Activated B cell treated with CpG ODN at 0.5 μM for 24 hours (primary cell): ENCODE measurements around the gene SPRYD4. TPM values are rescaled to one million over a fixed set of nuclear protein-coding genes. Genes with fewer than 3 reads are reported as not detected.
"Not testable (repeated sequence)": the region's sequence is repeated elsewhere in the genome, so short reads cannot be mapped to it uniquely, and the experiment has no call there.

Experiments used
- ATAC-seq: fragments of 200-7000 bp; cut with Tn5 transposase; one replicate; pipeline ENCODE4 v1.10.0; 2021; ENCODE audit warnings: low read depth, mild to moderate bottlenecking, moderate library complexity
- CTCF ChIA-PET: fragments of 350-600 bp; sonication (Branson Sonifier 250); formaldehyde crosslinking; loops from one replicate; lab custom pipeline; 2021; ENCODE audit warnings: antibody characterized with exemption; lab: Charles Lee
- POLR2A ChIA-PET: fragments of 350-600 bp; sonication (Branson Sonifier 250); formaldehyde crosslinking; loops from one replicate; lab custom pipeline; 2021; ENCODE audit warnings: antibody characterized with exemption; lab: Charles Lee
- DNase-seq: peaks from one replicate; pipeline ENCODE4 v3.0.0; 2022
- H3K27ac Mint-ChIP-seq: one replicate; pipeline ENCODE4 v1.8.0; 2020; ENCODE audit warnings: mixed read lengths
- H3K27me3 Mint-ChIP-seq: one replicate; pipeline ENCODE4 v1.8.0; 2021; ENCODE audit warnings: mixed read lengths
- H3K36me3 Mint-ChIP-seq: one replicate; pipeline ENCODE4 v1.8.0; 2021; ENCODE audit warnings: low read depth, mixed read lengths
- H3K4me1 Mint-ChIP-seq: one replicate; pipeline ENCODE4 v1.8.0; 2021; ENCODE audit warnings: mixed read lengths
- H3K4me3 Mint-ChIP-seq: one replicate; pipeline ENCODE4 v1.8.0; 2020; ENCODE audit warnings: mild to moderate bottlenecking, mixed read lengths
- H3K9me3 Mint-ChIP-seq: one replicate; pipeline ENCODE4 v1.8.0; 2020; ENCODE audit warnings: mixed read lengths
- intact Hi-C: fragments of 100-400 bp; cut with micrococcal nuclease; formaldehyde crosslinking; loops from one replicate; pipeline ENCODE4 v1.15.1; 2024
- total RNA-seq: library from RNA; stranded (reverse); gene quantifications from 2 replicates; pipeline ENCODE4 v1.2.3, GENCODE V29; 2022
- TF ChIP-seq, protein P1 (sequence below): fragments of 200-600 bp; IDR thresholded peaks from one replicate; pipeline ENCODE4 v1.8.0; 2022; ENCODE audit warnings: antibody characterized with exemption, mild to moderate bottlenecking

Gene SPRYD4
- total RNA-seq, 1 donor from 2014 or later: 7.5 TPM

DNA sequence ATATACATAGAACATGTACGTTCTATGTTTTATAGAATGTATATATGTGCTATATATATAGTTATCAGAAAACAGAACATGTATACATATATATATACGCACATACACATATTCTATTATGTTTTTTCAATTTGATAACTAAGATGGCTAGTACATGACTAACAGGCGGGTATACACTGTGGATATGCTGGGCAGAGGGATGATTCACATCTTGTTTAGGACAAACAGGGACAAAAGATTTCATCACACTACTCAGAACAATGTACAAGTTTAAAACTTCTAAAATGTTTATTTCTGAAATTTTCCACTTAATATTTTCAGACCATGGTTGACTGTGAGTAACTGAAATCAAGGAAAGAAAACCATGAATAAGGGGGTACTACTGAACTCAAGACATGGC is 36.5 kb upstream of the SPRYD4 start:
- ChIA-PET CTCF (no interaction called here), POLR2A (interaction anchor here (0.7 kb wide), 1 partner anchor 15 kb away, joined by 7 read pairs; no protein-coding TSS in a partner anchor)
- DNase-seq (no peak), ATAC-seq (no peak)
- no peak overlapping the region for H3K27ac Mint-ChIP-seq
- H3K4me1 Mint-ChIP-seq: no peaks in the 10 kb centered on the region
- no peaks in the 10 kb centered on the region for H3K27me3 Mint-ChIP-seq
- intact Hi-C loops: no loop called here
- H3K36me3 Mint-ChIP-seq: peaks cover 61% of the 10 kb centered on the region
- TF ChIP-seq, protein P1, sequence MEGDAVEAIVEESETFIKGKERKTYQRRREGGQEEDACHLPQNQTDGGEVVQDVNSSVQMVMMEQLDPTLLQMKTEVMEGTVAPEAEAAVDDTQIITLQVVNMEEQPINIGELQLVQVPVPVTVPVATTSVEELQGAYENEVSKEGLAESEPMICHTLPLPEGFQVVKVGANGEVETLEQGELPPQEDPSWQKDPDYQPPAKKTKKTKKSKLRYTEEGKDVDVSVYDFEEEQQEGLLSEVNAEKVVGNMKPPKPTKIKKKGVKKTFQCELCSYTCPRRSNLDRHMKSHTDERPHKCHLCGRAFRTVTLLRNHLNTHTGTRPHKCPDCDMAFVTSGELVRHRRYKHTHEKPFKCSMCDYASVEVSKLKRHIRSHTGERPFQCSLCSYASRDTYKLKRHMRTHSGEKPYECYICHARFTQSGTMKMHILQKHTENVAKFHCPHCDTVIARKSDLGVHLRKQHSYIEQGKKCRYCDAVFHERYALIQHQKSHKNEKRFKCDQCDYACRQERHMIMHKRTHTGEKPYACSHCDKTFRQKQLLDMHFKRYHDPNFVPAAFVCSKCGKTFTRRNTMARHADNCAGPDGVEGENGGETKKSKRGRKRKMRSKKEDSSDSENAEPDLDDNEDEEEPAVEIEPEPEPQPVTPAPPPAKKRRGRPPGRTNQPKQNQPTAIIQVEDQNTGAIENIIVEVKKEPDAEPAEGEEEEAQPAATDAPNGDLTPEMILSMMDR: no peak
- H3K4me3 Mint-ChIP-seq: no peak overlapping the region
- no peaks in the 10 kb centered on the region for H3K9me3 Mint-ChIP-seq

DNA sequence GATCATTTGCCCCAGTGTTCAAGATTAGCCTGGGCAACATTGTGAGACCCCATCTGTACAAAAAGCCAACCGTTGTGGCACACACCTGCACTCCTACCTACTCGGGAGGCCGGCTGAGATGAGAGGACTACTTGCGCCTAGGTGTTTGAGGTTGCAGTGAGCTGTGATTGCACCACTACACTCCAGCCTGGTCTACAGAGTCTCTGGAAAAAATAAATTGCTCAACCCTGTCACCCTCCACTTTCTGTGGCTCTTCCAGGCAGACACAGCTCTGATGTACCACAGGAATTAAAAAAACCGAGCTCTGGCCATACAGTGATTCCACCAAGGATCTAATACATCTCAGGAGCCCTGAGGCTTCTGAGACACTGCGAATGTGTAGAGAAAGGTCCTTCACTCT is 33.5 kb upstream of the SPRYD4 start:
- no peak overlapping the region for H3K27ac Mint-ChIP-seq
- TF ChIP-seq, protein P1: no peak
- intact Hi-C loops: no loop called here
- ChIA-PET POLR2A (no interaction called here), CTCF (no interaction called here)
- H3K4me1 Mint-ChIP-seq: no peaks in the 10 kb centered on the region
- no peak overlapping the region for H3K4me3 Mint-ChIP-seq
- ATAC-seq (no peak), DNase-seq (no peak)
- peaks cover 42% of the 10 kb centered on the region for H3K36me3 Mint-ChIP-seq
- H3K27me3 Mint-ChIP-seq: no peaks in the 10 kb centered on the region
- no peaks in the 10 kb centered on the region for H3K9me3 Mint-ChIP-seq

DNA sequence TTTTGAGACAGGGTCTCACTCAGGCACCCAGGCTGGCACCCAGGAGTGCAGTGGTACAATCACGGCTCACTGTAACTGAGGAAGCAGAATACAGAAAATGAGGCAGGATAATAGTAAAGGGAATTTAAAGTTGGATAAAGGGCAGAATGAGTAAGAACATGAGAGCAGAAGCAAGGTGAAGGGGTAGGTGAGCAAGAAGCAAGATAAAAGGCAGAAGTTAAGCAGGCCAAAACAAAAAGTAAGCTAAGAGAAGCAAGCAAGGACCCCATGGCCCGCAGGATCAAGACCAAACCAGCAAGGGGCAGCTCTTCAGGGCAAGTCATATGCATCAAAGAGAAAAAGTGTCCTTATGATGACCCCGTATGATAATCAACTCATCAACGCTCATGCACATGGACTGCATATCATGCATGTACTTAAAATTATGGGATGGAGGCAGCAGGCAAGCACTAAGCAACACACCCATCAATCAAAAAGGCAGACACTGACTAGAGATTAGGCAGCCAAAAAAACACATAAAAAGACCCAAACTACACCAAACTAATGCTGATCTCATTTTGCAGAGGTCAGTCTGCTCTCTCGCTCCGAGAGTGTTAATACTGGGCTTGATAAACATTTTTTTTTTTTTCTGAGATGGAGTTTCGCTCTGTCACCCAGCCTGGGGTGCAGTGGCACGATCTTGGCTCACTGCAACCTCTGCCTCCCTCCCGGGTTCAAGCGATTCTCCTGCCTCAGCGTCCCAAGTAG is 30.8 kb upstream of the SPRYD4 start:
- POLR2A ChIA-PET: interaction anchor here (1.1 kb wide), 1 partner anchor 12 kb away, joined by 3 read pairs; the partner anchor contains the start of gene TIMELESS
- H3K36me3 Mint-ChIP-seq: peaks cover 22% of the 10 kb centered on the region
- TF ChIP-seq, protein P1: no peak
- no peaks in the 10 kb centered on the region for H3K9me3 Mint-ChIP-seq
- no peak for DNase-seq
- H3K27ac Mint-ChIP-seq: no peak overlapping the region
- intact Hi-C loops: no loop called here
- no peak overlapping the region for H3K4me3 Mint-ChIP-seq
- peaks cover 3% of the 10 kb centered on the region for H3K4me1 Mint-ChIP-seq
- ATAC-seq: no peak
- CTCF ChIA-PET: no interaction called here
- H3K27me3 Mint-ChIP-seq: no peaks in the 10 kb centered on the region

DNA sequence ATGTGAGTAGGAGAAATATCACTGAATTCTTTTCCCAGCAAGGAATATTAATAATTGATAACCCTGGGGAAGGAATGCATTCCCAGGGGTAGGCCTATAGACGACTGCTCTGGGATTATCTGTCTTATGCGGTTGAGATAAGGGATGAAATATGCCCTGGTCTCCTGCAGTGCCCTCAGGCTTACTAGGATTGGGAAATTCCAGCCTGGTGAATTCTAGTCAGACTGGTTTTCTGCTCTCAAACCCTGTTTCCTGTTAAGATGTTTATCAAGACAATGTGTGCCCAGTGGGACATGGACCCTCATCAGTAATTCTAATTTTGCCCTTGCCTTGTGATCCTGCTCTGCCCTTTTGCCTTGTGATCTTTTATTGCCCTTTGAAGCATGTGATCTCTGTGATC is 25.2 kb upstream of the SPRYD4 start:
- H3K4me3 Mint-ChIP-seq, H3K27ac Mint-ChIP-seq, CTCF ChIA-PET, H3K27me3 Mint-ChIP-seq, intact Hi-C loops, POLR2A ChIA-PET, DNase-seq, ATAC-seq, H3K9me3 Mint-ChIP-seq: not testable (repeated sequence)
- Mint-ChIP-seq H3K4me1 (peaks cover 14% of the 10 kb centered on the region), H3K36me3 (peaks cover 17% of the 10 kb centered on the region)

DNA sequence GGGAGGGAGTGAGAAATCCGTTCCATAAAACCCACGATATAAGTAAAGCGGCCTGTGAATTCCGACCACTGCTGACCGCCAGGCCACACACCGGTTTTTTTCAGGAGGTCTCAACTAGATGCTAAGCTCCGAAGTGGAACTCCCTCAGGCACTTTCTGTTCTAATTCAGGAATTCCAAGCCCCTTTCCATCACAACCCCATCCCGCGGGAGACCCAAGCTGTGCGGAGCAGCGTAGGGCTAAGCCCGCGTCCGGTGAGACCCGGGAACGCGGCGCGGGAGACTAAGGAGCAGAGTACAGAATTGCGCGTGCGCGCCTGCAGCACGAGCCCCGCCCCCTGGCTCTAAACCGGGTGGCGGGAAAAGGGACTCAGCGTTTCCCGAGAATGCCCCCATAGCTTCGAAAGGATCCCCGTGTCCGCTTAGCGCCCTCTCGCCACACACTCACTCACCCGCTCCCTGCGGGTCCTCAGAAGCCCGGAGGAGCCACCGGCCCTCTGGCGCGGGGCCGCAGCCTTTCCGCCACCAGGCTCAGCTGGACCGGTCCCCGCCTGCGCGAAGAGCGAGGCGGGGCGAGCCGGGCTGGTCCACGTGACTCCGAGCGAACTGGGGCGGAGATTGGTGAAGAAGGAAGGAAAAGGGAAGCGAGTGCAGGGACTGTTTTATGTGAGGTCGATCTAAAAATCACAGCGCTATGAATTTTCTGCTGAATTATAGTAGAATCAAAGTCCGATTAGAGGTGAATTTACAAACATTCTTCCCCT is 19.3 kb upstream of the SPRYD4 start, which contains the start of gene TIMELESS:
Gene TIMELESS (minus strand): TSS at position 567 of the 762 bp plus-strand sequence. CDS start 15,256 bp downstream, outside the sequence.
- intact Hi-C loops: loop anchor here (1.0 to 5.0 kb wide), 7 partner anchors 19 to 332 kb away; partner anchors contain the start of genes IL23A, PAN2, RPL41 and SPRYD4
- CTCF ChIA-PET: interaction anchor here (0.9 to 4.4 kb wide), 5 partner anchors 15 to 260 kb away, joined by 3 to 27 read pairs (median 3); partner anchors contain the start of genes SMARCC2 and STAT2
- H3K9me3 Mint-ChIP-seq: peaks cover 3% of the 10 kb centered on the region
- DNase-seq (peak; percentile 85), ATAC-seq (peak; percentile 96)
- TF ChIP-seq, protein P1: no peak
- peak within 1 kb of the TSS; percentile 97 for H3K27ac Mint-ChIP-seq
- H3K4me1 Mint-ChIP-seq: peaks cover 22% of the 10 kb centered on the region
- peak within 1 kb of the TSS; percentile 94 for H3K4me3 Mint-ChIP-seq
- H3K27me3 Mint-ChIP-seq: no peaks in the 10 kb centered on the region
- POLR2A ChIA-PET: interaction anchor here (0.6 to 3.7 kb wide), 26 partner anchors 11 to 678 kb away, joined by 3 to 85 read pairs (median 5); partner anchors contain the start of genes APOF, CNPY2, CS and DNAJC14
- H3K36me3 Mint-ChIP-seq: peaks cover 6% of the 10 kb centered on the region
